ENCODE results near the gene MCM8.
"Not testable (repeated sequence)": the region's sequence is repeated elsewhere in the genome, so short reads cannot be mapped to it uniquely, and the experiment has no call there.

Gene MCM8

GRCh38 chr20:6007529-6008103, 57.2 kb downstream of the MCM8 start:
- no peak for DNase-seq

GRCh38 chr20:6008254-6008653, 57.8 kb downstream of the MCM8 start:
- DNase-seq = no peak

GRCh38 chr20:6012179-6012578, 61.7 kb downstream of the MCM8 start:
- DNase-seq = no peak

GRCh38 chr20:6014017-6014416, 63.6 kb downstream of the MCM8 start:
- DNase-seq = no peak

GRCh38 chr20:6014957-6015356, 64.5 kb downstream of the MCM8 start:
- DNase-seq = no peak

GRCh38 chr20:6017467-6017866, 67.0 kb downstream of the MCM8 start:
- DNase-seq = no peak

GRCh38 chr20:6017880-6018279, 67.4 kb downstream of the MCM8 start:
- no peak for DNase-seq

GRCh38 chr20:6024768-6025167, 74.3 kb downstream of the MCM8 start:
- DNase-seq = no peak

GRCh38 chr20:6026051-6026450, 75.6 kb downstream of the MCM8 start:
- no peak for DNase-seq

- DNase-seq = no peak
Measured at GRCh38 chr20:6028818-6029217, 78.4 kb downstream of the MCM8 start.

GRCh38 chr20:6029538-6029937, 79.1 kb downstream of the MCM8 start:
- DNase-seq = no peak

GRCh38 chr20:6030453-6031080, 80.1 kb downstream of the MCM8 start:
- DNase-seq = no peak

- not testable (repeated sequence) for DNase-seq
Measured at GRCh38 chr20:6032907-6033306, 82.5 kb downstream of the MCM8 start.

- no peak for DNase-seq
Measured at GRCh38 chr20:6034134-6034969, 83.9 kb downstream of the MCM8 start.

GRCh38 chr20:6036213-6036612, 85.8 kb downstream of the MCM8 start:
- DNase-seq = no peak

GRCh38 chr20:6037082-6037481, 86.6 kb downstream of the MCM8 start:
- DNase-seq = no peak

GRCh38 chr20:6038256-6038655, 87.8 kb downstream of the MCM8 start:
- DNase-seq = no peak

GRCh38 chr20:6039766-6040165, 89.3 kb downstream of the MCM8 start:
- DNase-seq = no peak

GRCh38 chr20:6040540-6040939, 90.1 kb downstream of the MCM8 start:
- no peak for DNase-seq

- DNase-seq = no peak
Measured at GRCh38 chr20:6040958-6041807, 90.7 kb downstream of the MCM8 start.

- DNase-seq = no peak
Measured at GRCh38 chr20:6041808-6042265, 91.4 kb downstream of the MCM8 start.

- DNase-seq = no peak
Measured at GRCh38 chr20:6044115-6044514, 93.7 kb downstream of the MCM8 start.

- DNase-seq = no peak
Measured at GRCh38 chr20:6045566-6045965, 95.1 kb downstream of the MCM8 start.

Data from NCI-H774 (cell line).